Kidney glomerular epithelial cell (primary cell): ENCODE results near the gene POTEH.
"Not testable (repeated sequence)": the region's sequence is repeated elsewhere in the genome, so short reads cannot be mapped to it uniquely, and the experiment has no call there.

Source experiments
- DNase-seq: peaks from one replicate; lab custom pipeline; 2025; lab: John Stamatoyannopoulos, UW

The POTEH gene

DNA sequence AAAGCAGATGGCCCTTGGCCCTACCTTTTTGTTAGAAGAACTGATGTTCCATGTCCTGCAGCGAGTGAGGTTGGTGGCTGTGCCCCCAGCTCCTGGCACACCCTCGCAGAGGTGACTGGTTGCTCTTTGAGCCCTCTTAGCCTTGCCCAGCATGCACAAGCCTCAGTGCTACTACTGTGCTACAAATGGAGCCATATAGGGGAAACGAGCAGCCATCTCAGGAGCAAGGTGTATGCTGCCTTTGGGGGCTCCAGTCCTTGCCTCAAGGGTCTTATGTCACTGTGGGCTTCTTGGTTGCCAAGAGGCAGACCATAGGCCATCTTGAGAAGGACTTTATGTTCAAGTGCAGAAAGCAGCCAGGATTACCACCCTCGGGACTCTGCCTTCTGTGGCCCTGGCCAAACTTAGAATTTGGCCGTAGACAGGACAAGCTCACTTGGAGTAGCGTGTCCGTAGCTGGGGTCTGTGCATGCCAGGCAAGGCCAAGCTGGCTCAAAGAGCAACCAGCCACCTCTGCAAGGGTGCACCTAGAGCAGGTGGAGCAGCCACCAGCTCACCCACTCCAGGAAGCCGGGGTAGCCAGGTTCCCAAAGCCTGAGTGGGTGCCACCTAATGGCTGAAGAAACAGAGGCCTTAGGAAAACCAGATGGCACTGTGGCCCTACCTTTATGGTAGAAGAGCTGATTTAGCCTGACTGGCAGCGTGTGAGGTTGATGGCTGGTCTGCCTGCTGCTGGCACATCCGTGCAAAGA lies 48.5 kb downstream of the POTEH start:
- not testable (repeated sequence) for DNase-seq

DNA sequence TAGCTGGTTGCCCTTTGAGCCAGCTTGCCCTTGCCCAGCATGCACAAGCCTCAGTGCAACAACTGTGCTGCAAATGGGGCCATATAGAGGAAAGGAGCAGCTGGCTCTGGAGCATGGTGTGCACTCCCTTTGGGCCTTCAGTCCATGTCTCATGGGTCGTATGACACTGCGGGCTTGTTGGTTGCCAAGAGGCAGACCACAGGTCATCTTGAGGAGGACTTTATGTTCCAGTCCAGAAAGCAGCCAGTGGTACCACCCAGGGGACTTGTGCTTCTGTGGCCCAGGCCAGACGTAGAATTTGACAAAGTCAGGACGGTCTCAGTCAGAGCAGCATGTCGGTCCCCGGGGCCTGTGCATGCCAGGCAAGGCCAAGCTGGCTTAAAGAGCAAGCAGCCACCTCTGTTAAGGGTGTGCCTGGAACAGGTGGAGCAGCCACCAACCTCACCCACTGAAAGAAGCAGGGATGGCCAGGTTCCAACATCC lies 49.1 kb downstream of the POTEH start:
- not testable (repeated sequence) for DNase-seq

DNA sequence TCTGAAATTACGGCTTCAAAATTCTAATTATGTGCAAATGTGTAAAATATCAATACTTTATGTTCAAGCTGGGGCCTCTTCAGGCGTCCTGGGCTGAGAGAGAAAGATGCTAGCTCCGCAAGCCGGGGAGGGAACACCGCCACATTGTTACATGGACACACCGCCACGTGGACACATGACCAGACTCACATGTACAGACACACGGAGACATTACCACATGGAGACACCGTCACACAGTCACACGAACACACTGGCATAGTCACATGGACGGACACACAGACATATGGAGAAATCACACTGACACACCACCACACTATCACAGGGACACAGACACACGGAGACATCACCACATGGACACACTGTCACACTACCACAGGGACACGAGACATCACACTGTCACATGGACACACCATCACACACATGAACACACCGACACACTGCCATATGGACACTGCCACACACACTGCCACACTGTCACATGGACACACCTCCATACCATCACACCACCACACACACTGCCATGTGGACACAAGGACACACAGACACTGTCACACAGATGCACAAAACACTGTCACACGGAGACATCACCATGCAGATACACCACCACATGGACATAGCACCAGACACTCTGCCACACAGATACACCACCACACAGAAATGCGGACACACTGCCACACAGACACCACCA lies 58.0 kb downstream of the POTEH start:
- not testable (repeated sequence) for DNase-seq

DNA sequence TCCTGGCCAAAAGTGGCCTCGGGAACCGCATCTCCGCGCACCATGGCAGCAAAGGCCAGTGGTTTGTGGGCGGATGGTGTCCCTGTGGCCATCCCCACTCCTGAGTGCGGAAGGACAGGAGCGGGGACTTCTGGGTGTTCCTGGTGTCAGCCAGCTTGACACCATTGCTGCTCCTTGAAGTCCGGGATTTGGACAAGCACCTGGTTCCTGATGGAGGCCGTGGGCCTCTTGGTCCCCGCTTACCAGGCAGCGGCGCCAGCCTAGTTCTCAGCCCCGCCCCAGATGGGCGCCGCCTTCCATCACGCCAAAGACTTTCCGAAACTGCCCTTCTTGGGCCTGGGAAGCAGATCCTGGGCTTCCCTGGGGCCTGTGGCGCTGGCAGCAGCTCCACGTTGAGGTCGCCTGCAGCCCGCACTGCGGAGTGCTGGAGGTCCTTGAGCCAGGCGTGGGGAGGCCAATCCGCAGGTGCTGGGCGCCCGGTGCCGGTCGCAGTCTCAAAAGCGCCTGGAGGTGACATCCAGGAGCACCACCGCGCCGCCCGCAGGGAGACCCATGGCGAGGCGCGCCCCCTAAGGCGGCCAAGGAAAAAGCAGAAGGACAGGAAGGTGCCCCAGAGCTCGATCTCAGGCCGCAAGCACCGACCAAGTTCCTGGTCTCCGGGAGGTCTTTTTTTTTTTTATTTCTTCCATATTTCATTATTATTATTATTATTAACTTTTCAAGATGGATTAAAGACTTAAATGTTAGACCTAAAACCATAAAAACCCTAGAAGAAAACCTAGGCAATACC lies 59.5 kb downstream of the POTEH start:
- DNase-seq = not testable (repeated sequence)

DNA sequence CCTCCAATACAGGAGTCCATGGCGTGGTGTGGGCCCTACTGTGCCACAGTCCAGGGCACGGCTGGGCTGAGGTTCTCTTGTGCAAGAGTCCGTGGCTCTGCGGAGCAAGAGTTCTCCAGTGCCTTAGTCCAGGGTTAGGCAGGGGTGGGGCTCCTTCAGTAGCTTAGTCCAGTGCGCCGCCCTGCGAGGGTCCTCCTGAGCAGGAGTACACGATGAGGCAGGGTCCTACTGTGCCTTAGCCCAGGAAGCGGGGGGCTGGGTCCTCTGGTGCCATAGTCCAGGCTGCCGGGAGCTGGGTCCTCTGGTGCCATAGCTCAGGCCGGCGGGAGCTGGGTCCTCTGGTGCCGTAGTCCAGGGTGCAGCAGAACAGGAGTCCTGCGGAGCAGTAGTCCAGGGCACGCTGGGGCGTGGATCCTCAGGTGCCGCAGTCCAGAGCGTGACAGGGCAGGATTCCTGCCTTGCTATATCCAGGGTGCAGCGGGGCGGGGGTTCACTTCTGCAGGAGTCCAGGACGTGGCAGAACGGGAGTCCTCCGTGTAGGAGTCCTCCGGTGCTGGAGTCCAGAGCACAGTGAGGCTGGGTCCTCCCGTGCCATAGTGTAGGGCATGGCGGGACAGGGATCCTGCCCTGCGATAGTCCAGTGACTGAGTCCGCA lies 69.7 kb downstream of the POTEH start:
- DNase-seq = not testable (repeated sequence)

DNA sequence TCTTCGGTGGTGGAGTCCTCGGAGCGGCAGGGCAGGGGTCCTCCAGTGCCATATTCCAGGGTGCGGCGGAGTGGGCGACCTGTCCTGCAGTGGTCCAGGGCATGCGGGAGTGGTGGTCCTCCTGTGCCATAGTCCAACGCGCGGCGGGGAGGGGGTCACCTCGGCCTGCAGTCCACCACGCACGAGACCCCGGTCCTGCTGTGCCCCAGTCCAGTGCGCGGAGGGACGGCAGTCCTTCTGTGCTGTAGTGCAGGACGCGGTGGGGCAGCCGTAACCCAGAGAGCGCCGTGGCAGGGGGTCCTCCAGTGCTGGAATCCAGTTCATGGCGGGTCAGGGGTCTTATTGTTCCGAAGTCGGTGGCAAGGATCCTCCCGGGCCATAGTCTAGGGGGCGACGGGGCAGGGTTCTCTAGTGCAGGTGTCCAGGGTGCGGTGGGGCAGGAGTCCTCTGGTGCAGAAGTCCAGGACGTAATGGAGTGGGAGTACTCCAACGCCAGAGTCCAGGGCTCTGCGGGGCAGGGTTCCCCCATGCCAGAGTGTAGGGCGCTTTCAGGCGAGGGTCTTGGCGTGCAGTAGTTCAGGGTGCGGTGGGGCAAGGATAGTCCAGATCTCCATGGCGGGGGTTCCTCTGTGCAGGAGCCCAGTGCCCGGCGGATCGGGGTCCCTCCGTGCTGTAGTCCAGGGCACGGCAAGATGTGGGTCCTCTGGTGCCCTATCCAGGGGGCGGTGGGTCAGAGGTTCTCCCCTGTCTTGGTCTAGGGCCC lies 70.7 kb downstream of the POTEH start:
- not testable (repeated sequence) for DNase-seq

DNA sequence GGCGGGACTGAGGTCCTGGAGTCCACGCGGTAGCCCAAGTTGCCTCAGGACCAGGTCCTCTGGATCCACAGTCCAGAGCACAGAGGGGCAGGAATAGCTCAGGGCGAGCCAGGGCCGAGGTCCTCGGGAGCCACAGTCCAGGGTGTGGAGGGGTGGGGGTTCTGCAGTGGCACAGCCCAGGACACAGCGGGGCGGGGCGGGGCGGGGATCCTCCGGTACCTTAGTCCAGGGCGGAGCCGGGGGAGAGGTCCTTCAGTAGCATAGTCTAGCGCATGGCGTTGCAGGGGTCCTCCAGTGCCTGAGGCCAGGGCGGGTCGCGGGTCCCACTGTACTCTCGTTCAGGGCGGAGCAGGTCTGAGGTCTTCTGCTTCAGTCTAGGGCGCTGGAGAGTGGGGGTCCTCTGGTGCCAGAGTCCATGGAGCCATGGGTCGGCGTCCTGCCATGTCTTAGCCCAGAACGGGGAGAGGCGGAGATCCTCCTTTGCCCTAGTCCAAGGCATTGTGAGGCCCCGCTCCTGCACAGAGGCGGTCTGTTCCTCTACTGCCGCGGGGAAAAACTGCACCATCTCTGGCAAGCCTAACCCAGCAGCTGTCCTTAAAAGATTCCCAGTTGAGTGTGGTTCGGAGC lies 71.4 kb downstream of the POTEH start:
- DNase-seq = not testable (repeated sequence)

DNA sequence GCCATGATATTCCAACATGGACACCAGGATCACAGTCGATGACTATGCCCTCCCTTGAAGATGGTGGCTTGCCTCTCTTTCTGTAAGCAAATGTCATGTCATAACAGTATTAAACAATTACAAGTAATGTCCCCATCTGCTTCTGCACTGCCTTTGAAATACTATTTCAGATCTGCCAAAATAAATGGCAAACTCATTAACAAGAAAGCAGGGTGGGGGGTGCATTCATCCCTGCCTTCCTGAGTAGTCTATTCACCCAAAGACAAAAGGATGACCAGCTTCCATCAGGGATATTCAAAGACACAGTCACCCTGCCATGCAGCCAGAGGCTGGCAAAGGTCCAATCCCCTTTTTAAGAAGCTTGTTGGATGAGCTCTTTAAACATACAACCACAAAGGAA lies 73.7 kb downstream of the POTEH start:
- not testable (repeated sequence) for DNase-seq
